H1 (cell line): ENCODE results near the gene GPR135. TPM values are rescaled to one million over a fixed set of nuclear protein-coding genes. Genes with fewer than 3 reads are reported as not detected.

ENCODE experiments used
- CTCF ChIA-PET: fragments of 300-600 bp; sonication (Branson Sonifier 250); formaldehyde crosslinking; loops from one replicate; lab custom pipeline; 2021; ENCODE audit not compliant: partially characterized antibody; lab: Charles Lee
- POLR2A ChIA-PET: fragments of 300-600 bp; sonication (Branson Sonifier 250); formaldehyde crosslinking; loops from one replicate; lab custom pipeline; 2021; ENCODE audit warnings: inconsistent platforms; ENCODE audit not compliant: partially characterized antibody; lab: Charles Lee
- DNase-seq, 2 experiments: peaks; one replicate each; pipeline versions ENCODE4 v3.0.0 to v3.0.0-alpha.2; 2010 to 2022; ENCODE audit warnings: low spot score in 2 of 2, low read depth in 1 of 2, mixed read lengths in 1 of 2
- FAIRE-seq: peaks from 2 replicates; lab custom pipeline; 2011; peaks lifted over from hg19 to GRCh38; lab: Jason Lieb, UNC
- H2AFZ ChIP-seq: 2 replicates; pipeline ENCODE4 v1.8.1; 2012; ENCODE audit warnings: low read length, inconsistent platforms
- H2AK5ac ChIP-seq: 2 replicates; pipeline ENCODE4 v1.6.1; 2013; ENCODE audit warnings: low read depth, low read length
- H2BK120ac ChIP-seq: replicated peaks from 2 replicates; pipeline ENCODE3; 2013; ENCODE audit warnings: low read depth, low read length, inconsistent platforms
- H2BK12ac ChIP-seq: 2 replicates; pipeline ENCODE4 v1.6.1; 2013; ENCODE audit warnings: low read depth, low read length
- H2BK15ac ChIP-seq: 2 replicates; pipeline ENCODE4 v1.6.1; 2013; ENCODE audit warnings: low read length
- H2BK20ac ChIP-seq: 2 replicates; pipeline ENCODE4 v1.6.1; 2013; ENCODE audit warnings: low read length
- H2BK5ac ChIP-seq: 2 replicates; pipeline ENCODE4 v1.6.1; 2013; ENCODE audit warnings: low read depth, low read length
- H3K14ac ChIP-seq: 2 replicates; pipeline ENCODE4 v1.6.1; 2013; ENCODE audit warnings: inconsistent platforms; ENCODE audit not compliant: insufficient read length
- H3K18ac ChIP-seq: 2 replicates; pipeline ENCODE4 v1.6.1; 2013; ENCODE audit warnings: low read length; ENCODE audit errors: extremely low read depth
- H3K23ac ChIP-seq: 2 replicates; pipeline ENCODE4 v1.6.1; 2013; ENCODE audit warnings: inconsistent platforms; ENCODE audit not compliant: insufficient read length
- H3K23me2 ChIP-seq: 2 replicates; pipeline ENCODE4 v1.6.1; 2013; ENCODE audit warnings: low read depth, low read length
- H3K27ac ChIP-seq: 2 replicates; pipeline ENCODE4 v1.6.1; 2011; ENCODE audit warnings: low read depth, low read length, inconsistent platforms
- H3K27me3 ChIP-seq, 4 experiments: replicated peaks in 1 of 4; 1 replicate in 1 of 4; 2 replicates in 3 of 4; pipeline versions ENCODE4 v1.6.1 to v1.8.1; 2011 to 2013; ENCODE audit warnings: low read length in 3 of 4, mild to moderate bottlenecking in 3 of 4, inconsistent platforms in 2 of 4, mixed read lengths in 2 of 4, moderate library complexity in 1 of 4; ENCODE audit not compliant: control insufficient read depth in 3 of 4, insufficient read depth in 3 of 4; ENCODE audit errors: extremely low read depth in 1 of 4
- H3K36me3 ChIP-seq, 4 experiments: 2 replicates each; pipeline versions ENCODE4 v1.6.1 to v1.8.1; 2011 to 2013; ENCODE audit warnings: mild to moderate bottlenecking in 4 of 4, low read length in 3 of 4, moderate library complexity in 2 of 4, control low read depth in 1 of 4, inconsistent platforms in 1 of 4; ENCODE audit not compliant: insufficient read depth in 4 of 4, control insufficient read depth in 2 of 4
- H3K4ac ChIP-seq: replicated peaks from 2 replicates; pipeline ENCODE3; 2013; ENCODE audit warnings: low read length, low read depth, mixed read lengths, inconsistent platforms; ENCODE audit not compliant: insufficient read length
- H3K4me1 ChIP-seq, 4 experiments: replicated peaks in 1 of 4; 1 replicate in 1 of 4; 2 replicates in 3 of 4; pipeline versions ENCODE4 v1.6.1 to v1.8.1; 2011 to 2013; ENCODE audit warnings: low read length in 3 of 4, inconsistent platforms in 2 of 4, mixed read lengths in 1 of 4; ENCODE audit not compliant: insufficient read depth in 4 of 4, control insufficient read depth in 3 of 4
- H3K4me2 ChIP-seq, 2 experiments: 2 replicates each; pipeline versions ENCODE4 v1.6.1 to v1.8.1; 2011 to 2013; ENCODE audit warnings: low read depth in 2 of 2, low read length in 2 of 2, control low read depth in 1 of 2, inconsistent platforms in 1 of 2, mild to moderate bottlenecking in 1 of 2; ENCODE audit not compliant: insufficient read depth in 1 of 2
- H3K4me3 ChIP-seq, 4 experiments: fragments of 200-600, 300-600 bp in 1 of 4; sonication (generic), shearing (Covaris generic), sonication (Bioruptor Twin) in 1 of 4; 2 replicates each; pipeline versions ENCODE4 v1.5.1 to v1.8.1; 2011 to 2016; ENCODE audit warnings: low read length in 4 of 4, low read depth in 3 of 4, control low read depth in 2 of 4, inconsistent platforms in 2 of 4, mild to moderate bottlenecking in 2 of 4, mixed read lengths in 1 of 4, moderate library complexity in 1 of 4; ENCODE audit not compliant: insufficient read depth in 2 of 4; ENCODE audit errors: extremely low read depth in 1 of 4
- H3K56ac ChIP-seq: replicated peaks from 2 replicates; pipeline ENCODE3; 2013; ENCODE audit warnings: low read depth, mild to moderate bottlenecking, mixed read lengths, low read length, inconsistent platforms; ENCODE audit not compliant: insufficient read length
- H3K79me1 ChIP-seq: 2 replicates; pipeline ENCODE4 v1.6.1; 2013; ENCODE audit warnings: low read depth, low read length, control low read depth
- H3K79me2 ChIP-seq, 2 experiments: 2 replicates each; pipeline versions ENCODE4 v1.6.1 to v1.8.1; 2012 to 2013; ENCODE audit warnings: low read length in 2 of 2, mild to moderate bottlenecking in 2 of 2, inconsistent platforms in 1 of 2; ENCODE audit not compliant: insufficient read depth in 2 of 2, control insufficient read depth in 1 of 2
- H3K9ac ChIP-seq, 4 experiments: replicated peaks in 1 of 4; 1 replicate in 1 of 4; 2 replicates in 3 of 4; pipeline versions ENCODE4 v1.6.1 to v1.8.1; 2011 to 2013; ENCODE audit warnings: low read depth in 3 of 4, low read length in 3 of 4, control low read depth in 2 of 4, mild to moderate bottlenecking in 2 of 4, moderate library complexity in 2 of 4, inconsistent platforms in 1 of 4; ENCODE audit errors: extremely low read depth in 1 of 4
- H3K9me3 ChIP-seq, 2 experiments: 2 replicates each; pipeline versions ENCODE4 v1.6.1 to v1.8.1; 2012 to 2013; ENCODE audit warnings: mild to moderate bottlenecking in 2 of 2, moderate library complexity in 2 of 2, control low read depth in 1 of 2, inconsistent platforms in 1 of 2, low read depth in 1 of 2, low read length in 1 of 2, mixed read lengths in 1 of 2; ENCODE audit not compliant: insufficient read depth in 2 of 2
- H4K20me1 ChIP-seq, 2 experiments: replicated peaks in 1 of 2; 2 replicates each; pipeline versions ENCODE3 to v1.8.1; 2011 to 2013; ENCODE audit warnings: inconsistent platforms in 2 of 2, low read length in 2 of 2, mild to moderate bottlenecking in 1 of 2; ENCODE audit not compliant: insufficient read depth in 2 of 2, control insufficient read depth in 1 of 2
- H4K5ac ChIP-seq: 2 replicates; pipeline ENCODE4 v1.6.1; 2013; ENCODE audit warnings: low read length, low read depth, mixed read lengths, inconsistent platforms; ENCODE audit not compliant: insufficient read length
- H4K8ac ChIP-seq: 2 replicates; pipeline ENCODE4 v1.8.0; 2013; ENCODE audit warnings: mild to moderate bottlenecking, moderate library complexity, low read length, inconsistent platforms; ENCODE audit not compliant: insufficient read depth; ENCODE audit errors: extremely low read depth
- H4K91ac ChIP-seq: replicated peaks from 2 replicates; pipeline ENCODE3; 2013; ENCODE audit warnings: low read length, mixed read lengths, inconsistent platforms; ENCODE audit not compliant: insufficient read length
- WGBS, 2 experiments: shearing (Covaris generic) in 1 of 2; methylation state at CpG; one replicate each; pipeline versions ENCODE4 v1.1.6 to v1.1.7; 2013 to 2015; ENCODE audit warnings: low lambda C conversion rate in 2 of 2, mixed read lengths in 2 of 2, inconsistent platforms in 1 of 2, low coverage in 1 of 2, missing lambda C conversion rate in 1 of 2; ENCODE audit not compliant: insufficient replicate concordance in 2 of 2, insufficient coverage in 1 of 2, insufficient read length in 1 of 2; ENCODE audit errors: extremely low coverage in 1 of 2, missing lambda C conversion rate in 1 of 2; 5-methylcytosine and 5-hydroxymethylcytosine counted together
- polyA plus RNA-seq, 7 experiments: library from polyadenylated mRNA; depleted of rRNA in 3 of 7; stranded (reverse) in 5 of 7; unstranded in 2 of 7; fragments of >200 nt in 5 of 7; fragments of 200-250 nt in 2 of 7; gene quantifications; 1 replicate in 5 of 7; 2 replicates in 1 of 7; 4 replicates in 1 of 7; pipeline versions ENCODE4 v1.2.1 to v1.2.3, GENCODE V29; 2011 to 2013; ENCODE audit warnings: missing spikeins in 2 of 7, mixed read lengths in 2 of 7
- total RNA-seq: library from RNA; stranded (reverse); fragmentation: NEBNext Ultra II Directional; extraction: Animal tissue kit (Norgen Biotek cat#: 25700); gene quantifications from 2 replicates; pipeline ENCODE4 v1.2.1, GENCODE V29; 2021
- TF ChIP-seq, protein P1 (sequence below): IDR thresholded peaks from 2 replicates; pipeline ENCODE4 v1.6.1; 2011; ENCODE audit warnings: low read length, improper control_type of control experiment

GPR135 gene
- total and polyA plus RNA-seq, 2 of the 8 experiments (the other 6 are each of a cell fraction or from before 2014, with no cell fraction given), result 0.48 to 1.1 TPM

DNA sequence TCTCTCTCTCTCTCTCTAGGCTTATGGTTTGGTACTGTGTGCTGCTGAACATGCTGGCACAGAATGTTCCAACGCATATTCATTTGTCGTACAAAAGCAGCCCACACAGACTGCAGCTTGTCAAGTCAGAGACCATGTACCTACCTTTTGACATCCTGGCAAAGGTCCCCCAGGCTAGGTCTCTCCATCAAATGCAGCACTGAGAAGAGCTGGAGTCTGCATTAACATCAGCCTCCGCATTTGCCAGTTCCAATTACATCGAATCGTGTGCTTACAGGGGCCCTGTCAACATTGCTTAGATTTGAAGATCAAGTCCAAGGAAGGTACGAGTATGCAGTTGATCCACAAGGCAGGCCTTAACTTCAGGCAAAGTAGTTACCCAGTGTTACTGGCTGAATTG lies 47.9 kb downstream of the GPR135 start:
- Histone ChIP-seq H3K79me2 (no peaks in the 10 kb centered on the region), H3K36me3 (no peaks in the 10 kb centered on the region), H2BK5ac (no peak overlapping the region), H2BK12ac (no peak overlapping the region), H4K5ac (no peak overlapping the region), H3K14ac (no peak overlapping the region), H3K4me3 (no peak overlapping the region), H3K56ac (no peak overlapping the region), H2AK5ac (no peak overlapping the region), H3K4me1 (no peaks in the 10 kb centered on the region), H3K9ac (no peak overlapping the region), H3K23me2 (no peaks in the 10 kb centered on the region; the same call in 1 of the 2 replicates), H3K23ac (no peak overlapping the region), H3K4me2 (no peak overlapping the region), H2BK120ac (no peak overlapping the region), H3K18ac (no peak overlapping the region), H3K27me3 (no peaks in the 10 kb centered on the region), H3K9me3 (no peaks in the 10 kb centered on the region), H3K27ac (no peak overlapping the region), H2BK15ac (no peak overlapping the region), H2BK20ac (no peak overlapping the region), H3K4ac (no peak overlapping the region), H4K20me1 (no peaks in the 10 kb centered on the region), H3K79me1 (no peaks in the 10 kb centered on the region), H2AFZ (no peak overlapping the region), H4K8ac (no peak overlapping the region), H4K91ac (no peak overlapping the region)
- FAIRE-seq, result no peak
- no peak for DNase-seq
- 78% methylated on average over 6 of the region's 6 CpGs; no CpG with 5 or more reads in 1 of the 2 experiments for WGBS, 2 experiments
- ChIA-PET CTCF (interaction anchor here (0.6 to 1.0 kb wide), 2 partner anchors 34 to 90 kb away, joined by 3 to 4 read pairs; no protein-coding TSS in a partner anchor), POLR2A (interaction anchor here (0.7 kb wide), 1 partner anchor 9 kb away, joined by 3 read pairs; no protein-coding TSS in a partner anchor)
- TF ChIP-seq, protein P1, sequence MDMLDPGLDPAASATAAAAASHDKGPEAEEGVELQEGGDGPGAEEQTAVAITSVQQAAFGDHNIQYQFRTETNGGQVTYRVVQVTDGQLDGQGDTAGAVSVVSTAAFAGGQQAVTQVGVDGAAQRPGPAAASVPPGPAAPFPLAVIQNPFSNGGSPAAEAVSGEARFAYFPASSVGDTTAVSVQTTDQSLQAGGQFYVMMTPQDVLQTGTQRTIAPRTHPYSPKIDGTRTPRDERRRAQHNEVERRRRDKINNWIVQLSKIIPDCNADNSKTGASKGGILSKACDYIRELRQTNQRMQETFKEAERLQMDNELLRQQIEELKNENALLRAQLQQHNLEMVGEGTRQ, result no peak
